ENCODE results near the gene C20orf141. TPM values are rescaled to one million over a fixed set of nuclear protein-coding genes. Genes with fewer than 3 reads are reported as not detected.

C20orf141 gene
- total RNA-seq, 1 donor from 2014 or later = not detected

GRCh38 chr20:2847802-2848201 is 33.0 kb downstream of the C20orf141 start:
- no peak overlapping the region for H2AFZ ChIP-seq (ENCODE audit: low read depth, low read length)
- H3K27me3 ChIP-seq (ENCODE audit: insufficient read depth, low read length) = no peaks in the 10 kb centered on the region
- Mint-ChIP-seq H3K4me1 (ENCODE audit: low read depth, unreplicated experiment) (peaks cover 2% of the 10 kb centered on the region), H3K4me3 (ENCODE audit: unreplicated experiment) (no peak overlapping the region), H3K27ac (ENCODE audit: unreplicated experiment) (no peak overlapping the region), H3K36me3 (ENCODE audit: low read depth, unreplicated experiment) (peaks cover 2% of the 10 kb centered on the region), H3K9me3 (ENCODE audit: unreplicated experiment) (no peaks in the 10 kb centered on the region), H3K27me3 (ENCODE audit: low read depth, unreplicated experiment) (no peaks in the 10 kb centered on the region)
- H3K4me1 ChIP-seq (ENCODE audit: insufficient read depth, low read length) = no peaks in the 10 kb centered on the region
- H3K4me2 ChIP-seq (ENCODE audit: low read length) = no peak overlapping the region
- no peaks in the 10 kb centered on the region for H3K9me3 ChIP-seq (ENCODE audit: insufficient read depth, low read depth, low read length)
- H3K27ac ChIP-seq (ENCODE audit: low read depth, low read length) = no peak overlapping the region
- no peak for DNase-seq (ENCODE audit: low read depth)
- TF ChIP-seq EZH2 (IDR thresholded peaks at IDR 0.05; ENCODE audit: insufficient read depth, low read length) (no peak), CTCF (IDR thresholded peaks at IDR 0.05; ENCODE audit: insufficient read depth, low read depth, low read length) (no peak)
- FAIRE-seq = no peak
- no peak overlapping the region for H3K9ac ChIP-seq (ENCODE audit: low read length)
- H3K4me3 ChIP-seq (ENCODE audit: insufficient read depth, low read depth, low read length) = no peak overlapping the region
- peaks cover 13% of the 10 kb centered on the region for H4K20me1 ChIP-seq (ENCODE audit: insufficient read depth, low read length)
- no peaks in the 10 kb centered on the region for H3K36me3 ChIP-seq (ENCODE audit: insufficient read depth, low read length)
- no peaks in the 10 kb centered on the region for H3K79me2 ChIP-seq (ENCODE audit: insufficient read depth, low read length)

GRCh38 chr20:2849529-2849928 is 34.7 kb downstream of the C20orf141 start:
- Histone ChIP-seq H2AFZ (ENCODE audit: low read depth, low read length) (no peak overlapping the region), H3K36me3 (ENCODE audit: insufficient read depth, low read length) (no peaks in the 10 kb centered on the region), H4K20me1 (ENCODE audit: insufficient read depth, low read length) (peaks cover 14% of the 10 kb centered on the region), H3K4me2 (ENCODE audit: low read length) (no peak overlapping the region), H3K4me1 (ENCODE audit: insufficient read depth, low read length) (no peaks in the 10 kb centered on the region), H3K27ac (ENCODE audit: low read depth, low read length) (no peak overlapping the region), H3K79me2 (ENCODE audit: insufficient read depth, low read length) (no peaks in the 10 kb centered on the region), H3K9me3 (ENCODE audit: insufficient read depth, low read depth, low read length) (no peaks in the 10 kb centered on the region), H3K27me3 (ENCODE audit: insufficient read depth, low read length) (no peaks in the 10 kb centered on the region), H3K9ac (ENCODE audit: low read length) (no peak overlapping the region), H3K4me3 (ENCODE audit: insufficient read depth, low read depth, low read length) (no peak overlapping the region)
- DNase-seq (ENCODE audit: low read depth) = no peak
- Mint-ChIP-seq H3K27me3 (ENCODE audit: low read depth, unreplicated experiment) (no peaks in the 10 kb centered on the region), H3K4me1 (ENCODE audit: low read depth, unreplicated experiment) (peaks cover 2% of the 10 kb centered on the region), H3K27ac (ENCODE audit: unreplicated experiment) (no peak overlapping the region), H3K36me3 (ENCODE audit: low read depth, unreplicated experiment) (peaks cover 2% of the 10 kb centered on the region), H3K4me3 (ENCODE audit: unreplicated experiment) (no peak overlapping the region), H3K9me3 (ENCODE audit: unreplicated experiment) (no peaks in the 10 kb centered on the region)
- no peak for FAIRE-seq
- TF ChIP-seq CTCF (IDR thresholded peaks at IDR 0.05; ENCODE audit: insufficient read depth, low read depth, low read length) (no peak), EZH2 (IDR thresholded peaks at IDR 0.05; ENCODE audit: insufficient read depth, low read length) (no peak)

GRCh38 chr20:2851086-2851485 is 36.3 kb downstream of the C20orf141 start:
- no peak for FAIRE-seq
- Histone ChIP-seq H3K9me3 (ENCODE audit: insufficient read depth, low read depth, low read length) (no peaks in the 10 kb centered on the region), H3K27me3 (ENCODE audit: insufficient read depth, low read length) (no peaks in the 10 kb centered on the region), H3K9ac (ENCODE audit: low read length) (no peak overlapping the region), H3K4me3 (ENCODE audit: insufficient read depth, low read depth, low read length) (no peak overlapping the region), H3K79me2 (ENCODE audit: insufficient read depth, low read length) (no peaks in the 10 kb centered on the region), H3K27ac (ENCODE audit: low read depth, low read length) (no peak overlapping the region), H3K4me1 (ENCODE audit: insufficient read depth, low read length) (no peaks in the 10 kb centered on the region), H3K36me3 (ENCODE audit: insufficient read depth, low read length) (no peaks in the 10 kb centered on the region), H3K4me2 (ENCODE audit: low read length) (no peak overlapping the region), H2AFZ (ENCODE audit: low read depth, low read length) (no peak overlapping the region), H4K20me1 (ENCODE audit: insufficient read depth, low read length) (peaks cover 8% of the 10 kb centered on the region)
- Mint-ChIP-seq H3K4me3 (ENCODE audit: unreplicated experiment) (no peak overlapping the region), H3K9me3 (ENCODE audit: unreplicated experiment) (no peaks in the 10 kb centered on the region), H3K36me3 (ENCODE audit: low read depth, unreplicated experiment) (peaks cover 2% of the 10 kb centered on the region), H3K27me3 (ENCODE audit: low read depth, unreplicated experiment) (no peaks in the 10 kb centered on the region), H3K27ac (ENCODE audit: unreplicated experiment) (no peak overlapping the region), H3K4me1 (ENCODE audit: low read depth, unreplicated experiment) (peaks cover 2% of the 10 kb centered on the region)
- no peak for TF ChIP-seq EZH2 (IDR thresholded peaks at IDR 0.05; ENCODE audit: insufficient read depth, low read length)
- no peak for TF ChIP-seq CTCF (IDR thresholded peaks at IDR 0.05; ENCODE audit: insufficient read depth, low read depth, low read length)
- DNase-seq (ENCODE audit: low read depth) = no peak
